Activated naive CD4-positive, alpha-beta T cell treated with anti-CD3 and anti-CD28 coated beads, Interleukin-2, amount 50 U/mL, for 72 hours (primary cell): Measurements from ENCODE around the gene FMO5. TPM values are rescaled to one million over a fixed set of nuclear protein-coding genes. Genes with fewer than 3 reads are reported as not detected.
"Not testable (repeated sequence)": the region's sequence is repeated elsewhere in the genome, so short reads cannot be mapped to it uniquely, and the experiment has no call there.

ENCODE experiments used
- ATAC-seq, 2 donors: fragments of 150-1000 bp; cut with Tn5 transposase; 2 replicates each; pipeline ENCODE4 v1.10.0; 2021; ENCODE audit warnings: mild to moderate bottlenecking in 2 of 2, moderate library complexity in 2 of 2
- DNase-seq, 2 donors: peaks; one replicate each; pipeline ENCODE4 v3.0.0; 2021 to 2022; ENCODE audit warnings: low spot score in 2 of 2
- H3K27ac Mint-ChIP-seq, 2 donors: one replicate each; pipeline ENCODE4 v1.8.0; 2022; ENCODE audit warnings: mild to moderate bottlenecking in 2 of 2, mixed read lengths in 2 of 2
- H3K36me3 Mint-ChIP-seq, 2 donors: one replicate each; pipeline ENCODE4 v1.8.0; 2022; ENCODE audit warnings: mixed read lengths in 2 of 2
- H3K9me3 Mint-ChIP-seq, 2 donors: one replicate each; pipeline ENCODE4 v1.8.0; 2022; ENCODE audit warnings: mixed read lengths in 2 of 2
- total RNA-seq, 2 donors: library from RNA; stranded (reverse); gene quantifications; one replicate each; pipeline ENCODE4 v1.2.3, GENCODE V29; 2022

The FMO5 gene
- total RNA-seq, 2 donors from 2014 or later: 0.23 to 0.45 TPM

GRCh38 chr1:147216124-147216523 is 9.0 kb downstream of the FMO5 start:
- Mint-ChIP-seq H3K27ac (no peak overlapping the region), H3K36me3 (no peaks in the 10 kb centered on the region), H3K9me3 (no peaks in the 10 kb centered on the region)
- DNase-seq (no peak), ATAC-seq (peak in 1 of 2 donors; percentile 40)

- H3K9me3 Mint-ChIP-seq: no peaks in the 10 kb centered on the region
- H3K27ac Mint-ChIP-seq: no peak overlapping the region
- DNase-seq: no peak
Observed at GRCh38 chr1:147215540-147215916, 9.6 kb downstream of the FMO5 start.

GRCh38 chr1:147214842-147215539 is 10.1 kb downstream of the FMO5 start:
- no peak overlapping the region for H3K27ac Mint-ChIP-seq
- no peak for ATAC-seq
- H3K9me3 Mint-ChIP-seq: no peaks in the 10 kb centered on the region

More at GRCh38 chr1:147215540-147215916, 9.6 kb downstream of the FMO5 start:
- ATAC-seq: no peak
- no peaks in the 10 kb centered on the region for H3K36me3 Mint-ChIP-seq

GRCh38 chr1:147214325-147214724 is 10.8 kb downstream of the FMO5 start:
- no peaks in the 10 kb centered on the region for H3K9me3 Mint-ChIP-seq
- H3K36me3 Mint-ChIP-seq: no peaks in the 10 kb centered on the region
- ATAC-seq (no peak), DNase-seq (no peak)
- H3K27ac Mint-ChIP-seq: no peak overlapping the region

More at GRCh38 chr1:147214842-147215539, 10.1 kb downstream of the FMO5 start:
- DNase-seq: no peak
- H3K36me3 Mint-ChIP-seq: no peaks in the 10 kb centered on the region

- no peaks in the 10 kb centered on the region for H3K36me3 Mint-ChIP-seq
- H3K27ac Mint-ChIP-seq: no peak overlapping the region
- no peaks in the 10 kb centered on the region for H3K9me3 Mint-ChIP-seq
- DNase-seq: no peak
- ATAC-seq: peak in 1 of 2 donors; percentile 57
Observed at GRCh38 chr1:147213271-147213670, 11.9 kb downstream of the FMO5 start.

GRCh38 chr1:147211577-147211976 is 13.6 kb downstream of the FMO5 start:
- no peak for ATAC-seq
- Mint-ChIP-seq H3K27ac (no peak overlapping the region), H3K9me3 (no peaks in the 10 kb centered on the region), H3K36me3 (no peaks in the 10 kb centered on the region)
- no peak for DNase-seq

- ATAC-seq: no peak
- DNase-seq: no peak
- Mint-ChIP-seq H3K9me3 (no peaks in the 10 kb centered on the region), H3K36me3 (no peaks in the 10 kb centered on the region), H3K27ac (no peak overlapping the region)
Observed at GRCh38 chr1:147210987-147211386, 14.2 kb downstream of the FMO5 start.

- ATAC-seq (no peak), DNase-seq (no peak)
- Mint-ChIP-seq H3K9me3 (no peaks in the 10 kb centered on the region), H3K36me3 (no peaks in the 10 kb centered on the region), H3K27ac (no peak overlapping the region)
Observed at GRCh38 chr1:147209825-147210821, 15.0 kb downstream of the FMO5 start.

GRCh38 chr1:147208619-147209018 is 16.5 kb downstream of the FMO5 start:
- no peak overlapping the region for H3K27ac Mint-ChIP-seq
- no peaks in the 10 kb centered on the region for H3K36me3 Mint-ChIP-seq
- no peaks in the 10 kb centered on the region for H3K9me3 Mint-ChIP-seq
- ATAC-seq: no peak
- DNase-seq: no peak

- Mint-ChIP-seq H3K9me3 (no peaks in the 10 kb centered on the region), H3K27ac (no peak overlapping the region), H3K36me3 (no peaks in the 10 kb centered on the region)
- ATAC-seq (no peak), DNase-seq (no peak)
Observed at GRCh38 chr1:147207192-147207591, 17.9 kb downstream of the FMO5 start.

- Mint-ChIP-seq H3K9me3 (no peaks in the 10 kb centered on the region), H3K27ac (no peak overlapping the region), H3K36me3 (no peaks in the 10 kb centered on the region)
- ATAC-seq (no peak), DNase-seq (no peak)
Observed at GRCh38 chr1:147204080-147204479, 21.1 kb downstream of the FMO5 start.

- DNase-seq (no peak), ATAC-seq (no peak)
- Mint-ChIP-seq H3K27ac (no peak overlapping the region), H3K36me3 (peaks cover 0 to 6% of the 10 kb centered on the region in 2 donors), H3K9me3 (peaks cover 0 to 2% of the 10 kb centered on the region in 2 donors)
Observed at GRCh38 chr1:147202576-147202975, 22.6 kb downstream of the FMO5 start.

- no peak for ATAC-seq
Observed at GRCh38 chr1:147201786-147202185, 23.4 kb downstream of the FMO5 start.

GRCh38 chr1:147201276-147201675 is 23.9 kb downstream of the FMO5 start:
- H3K36me3 Mint-ChIP-seq: peaks cover 0 to 8% of the 10 kb centered on the region in 2 donors
- H3K27ac Mint-ChIP-seq: no peak overlapping the region
- DNase-seq (no peak), ATAC-seq (no peak)
- peaks cover 0 to 6% of the 10 kb centered on the region in 2 donors for H3K9me3 Mint-ChIP-seq

More at GRCh38 chr1:147201786-147202185, 23.4 kb downstream of the FMO5 start:
- no peak overlapping the region for H3K27ac Mint-ChIP-seq
- peaks cover 0 to 6% of the 10 kb centered on the region in 2 donors for H3K9me3 Mint-ChIP-seq
- no peak for DNase-seq
- H3K36me3 Mint-ChIP-seq: peaks cover 0 to 8% of the 10 kb centered on the region in 2 donors

- not testable (repeated sequence) for H3K36me3 Mint-ChIP-seq, H3K9me3 Mint-ChIP-seq, ATAC-seq, H3K27ac Mint-ChIP-seq, DNase-seq
Observed at GRCh38 chr1:147197324-147197723, 27.8 kb downstream of the FMO5 start.

- no peak overlapping the region for H3K27ac Mint-ChIP-seq
Observed at GRCh38 chr1:147189514-147189913, 35.6 kb downstream of the FMO5 start.

GRCh38 chr1:147185432-147185831 is 39.7 kb downstream of the FMO5 start:
- Mint-ChIP-seq H3K36me3 (no peaks in the 10 kb centered on the region), H3K27ac (no peak overlapping the region), H3K9me3 (no peaks in the 10 kb centered on the region)
- DNase-seq (no peak), ATAC-seq (no peak)

More at GRCh38 chr1:147189514-147189913, 35.6 kb downstream of the FMO5 start:
- ATAC-seq (no peak), DNase-seq (no peak)
- H3K36me3 Mint-ChIP-seq: peaks cover 0 to 7% of the 10 kb centered on the region in 2 donors
- no peaks in the 10 kb centered on the region for H3K9me3 Mint-ChIP-seq
